Neutrophil (primary cell): ENCODE measurements around the gene OR4E2.
"Not testable (repeated sequence)": the region's sequence is repeated elsewhere in the genome, so short reads cannot be mapped to it uniquely, and the experiment has no call there.

Source experiments
- H3K27ac ChIP-seq: fragments of 200-600 bp; sonication (generic); 2 replicates; pipeline ENCODE4 v1.5.1; 2016; ENCODE audit warnings: mild to moderate bottlenecking, moderate library complexity
- H3K27me3 ChIP-seq: fragments of 200-600 bp; sonication (generic); 2 replicates; pipeline ENCODE4 v1.6.0; 2016; ENCODE audit warnings: mild to moderate bottlenecking
- H3K36me3 ChIP-seq: fragments of 200-600 bp; sonication (generic); 2 replicates; pipeline ENCODE4 v1.5.1; 2017
- H3K4me1 ChIP-seq, 2 experiments: fragments of 200-600 bp in 1 of 2; sonication (generic) in 1 of 2; 1 replicate in 1 of 2; 2 replicates in 1 of 2; pipeline versions ENCODE4 v1.5.1 to v1.6.1; 2013 to 2016; ENCODE audit warnings: low read depth in 1 of 2, low read length in 1 of 2, mild to moderate bottlenecking in 1 of 2, moderate library complexity in 1 of 2; ENCODE audit not compliant: control insufficient read depth in 1 of 2, insufficient read depth in 1 of 2
- H3K4me3 ChIP-seq, 2 experiments: fragments of 200-600 bp in 1 of 2; sonication (generic) in 1 of 2; 1 replicate in 1 of 2; 2 replicates in 1 of 2; pipeline ENCODE4 v1.5.1; 2013 to 2016; ENCODE audit warnings: low read depth in 1 of 2, low read length in 1 of 2, mild to moderate bottlenecking in 1 of 2, moderate library complexity in 1 of 2
- H3K9me3 ChIP-seq: fragments of 200-600 bp; sonication (generic); 2 replicates; pipeline ENCODE4 v1.5.1; 2016
- CTCF ChIP-seq: fragments of 200-600 bp; sonication (generic); IDR thresholded peaks from 2 replicates; pipeline ENCODE4 v1.5.1; 2016; ENCODE audit warnings: antibody characterized with exemption

Gene OR4E2

GRCh38 chr14:21653331-21653885, at the start of gene OR4E2:
OR4E2 (plus strand) TSS chr14:21653835; CDS start chr14:21665083, 11,248 bp downstream.
- no peaks in the 10 kb centered on the region for H3K4me1 ChIP-seq
- no peak within 1 kb of the TSS for H3K4me3 ChIP-seq
- H3K36me3 ChIP-seq: no peaks in the 10 kb centered on the region
- TF ChIP-seq CTCF: no peak
- no peak within 1 kb of the TSS for H3K27ac ChIP-seq
- H3K9me3 ChIP-seq: no peaks in the 10 kb centered on the region
- peaks cover 5% of the 10 kb centered on the region for H3K27me3 ChIP-seq

GRCh38 chr14:21612324-21612723, 41.3 kb upstream of the OR4E2 start:
- H3K9me3 ChIP-seq: no peaks in the 10 kb centered on the region
- no peak overlapping the region for H3K4me3 ChIP-seq
- peaks cover 13% of the 10 kb centered on the region for H3K27me3 ChIP-seq
- no peak for TF ChIP-seq CTCF
- H3K36me3 ChIP-seq: no peaks in the 10 kb centered on the region
- H3K4me1 ChIP-seq: no peaks in the 10 kb centered on the region
- H3K27ac ChIP-seq: no peak overlapping the region

GRCh38 chr14:21614240-21614639, 39.4 kb upstream of the OR4E2 start:
- TF ChIP-seq CTCF: no peak
- Histone ChIP-seq H3K9me3 (no peaks in the 10 kb centered on the region), H3K36me3 (no peaks in the 10 kb centered on the region), H3K27ac (no peak overlapping the region), H3K4me3 (no peak overlapping the region), H3K27me3 (peaks cover 5% of the 10 kb centered on the region), H3K4me1 (no peaks in the 10 kb centered on the region)

GRCh38 chr14:21617614-21618013, 36.0 kb upstream of the OR4E2 start:
- peaks cover 4% of the 10 kb centered on the region for H3K27me3 ChIP-seq
- H3K4me3 ChIP-seq: no peak overlapping the region
- no peak overlapping the region for H3K27ac ChIP-seq
- no peak for TF ChIP-seq CTCF
- H3K4me1 ChIP-seq: no peaks in the 10 kb centered on the region
- no peaks in the 10 kb centered on the region for H3K36me3 ChIP-seq
- H3K9me3 ChIP-seq: no peaks in the 10 kb centered on the region

GRCh38 chr14:21626491-21627230, 27.0 kb upstream of the OR4E2 start:
- no peaks in the 10 kb centered on the region for H3K9me3 ChIP-seq
- H3K4me3 ChIP-seq: no peak overlapping the region
- peaks cover 4% of the 10 kb centered on the region for H3K27me3 ChIP-seq
- H3K36me3 ChIP-seq: no peaks in the 10 kb centered on the region
- no peaks in the 10 kb centered on the region for H3K4me1 ChIP-seq
- H3K27ac ChIP-seq: no peak overlapping the region
- no peak for TF ChIP-seq CTCF

GRCh38 chr14:21630503-21630902, 23.1 kb upstream of the OR4E2 start:
- not testable (repeated sequence) for H3K27me3 ChIP-seq, H3K36me3 ChIP-seq, H3K4me3 ChIP-seq, H3K4me1 ChIP-seq, H3K27ac ChIP-seq, H3K9me3 ChIP-seq
